ENCODE results near the gene DUXA. TPM values are rescaled to one million over a fixed set of nuclear protein-coding genes. Genes with fewer than 3 reads are reported as not detected.
"Not testable (repeated sequence)": the region's sequence is repeated elsewhere in the genome, so short reads cannot be mapped to it uniquely, and the experiment has no call there.

DUXA gene
- polyA plus RNA-seq, 1 donor from 2014 or later, result not detected

- Histone ChIP-seq H2AFZ (ENCODE audit: low read depth, low read length) (no peak overlapping the region), H3F3A (ENCODE audit: insufficient read depth, low read length, poor library complexity, severe bottlenecking) (no peaks in the 10 kb centered on the region), H3K9me2 (ENCODE audit: insufficient read depth, low read length) (no peaks in the 10 kb centered on the region), H3K79me2 (replicated peaks; ENCODE audit: insufficient read depth, low read length) (peaks cover 22% of the 10 kb centered on the region), H3K9ac (ENCODE audit: low read length) (no peak overlapping the region), H3K27ac (ENCODE audit: low read length) (no peak overlapping the region), H3K9me3 (ENCODE audit: low read length) (no peaks in the 10 kb centered on the region), H4K20me1 (ENCODE audit: insufficient read depth) (no peaks in the 10 kb centered on the region), H3K4me2 (ENCODE audit: low read length) (no peak overlapping the region), H3K4me3 (ENCODE audit: low read length) (no peak overlapping the region), H3K27me3 (ENCODE audit: insufficient read depth, low read depth, low read length) (no peaks in the 10 kb centered on the region), H3K36me3 (ENCODE audit: insufficient read depth, low read length) (no peaks in the 10 kb centered on the region)
- TF ChIP-seq SMC3 (conservative IDR thresholded peaks at IDR 0.05; ENCODE audit: poor library complexity) (no peak), POLR2AphosphoS5 (IDR thresholded peaks at IDR 0.05) (no peak), RAD21 (conservative IDR thresholded peaks at IDR 0.05) (no peak), REST (IDR thresholded peaks at IDR 0.05; ENCODE audit: borderline replicate concordance) (no peak), EZH2 (IDR thresholded peaks at IDR 0.05; ENCODE audit: borderline replicate concordance, insufficient read depth, low read length, poor library complexity, severe bottlenecking) (no peak), MXI1 (conservative IDR thresholded peaks at IDR 0.05; ENCODE audit: poor library complexity, severe bottlenecking) (no peak), CTCF (IDR thresholded peaks at IDR 0.05; ENCODE audit: poor library complexity, severe bottlenecking) (no peak)
Observed at GRCh38 chr19:57202160-57202559, 34.9 kb upstream of the DUXA start.

GRCh38 chr19:57197874-57198273 lies 30.6 kb upstream of the DUXA start:
- H3K4me3 ChIP-seq (ENCODE audit: low read length); H3K9ac ChIP-seq (ENCODE audit: low read length); H2AFZ ChIP-seq (ENCODE audit: low read depth, low read length); H3K9me2 ChIP-seq (ENCODE audit: insufficient read depth, low read length); H3K4me2 ChIP-seq (ENCODE audit: low read length); H3F3A ChIP-seq (ENCODE audit: insufficient read depth, low read length, poor library complexity, severe bottlenecking); H3K27ac ChIP-seq (ENCODE audit: low read length); H3K36me3 ChIP-seq (ENCODE audit: insufficient read depth, low read length); H4K20me1 ChIP-seq (ENCODE audit: insufficient read depth); H3K27me3 ChIP-seq (ENCODE audit: insufficient read depth, low read depth, low read length); H3K9me3 ChIP-seq (ENCODE audit: low read length): not testable (repeated sequence)
- H3K79me2 ChIP-seq (replicated peaks; ENCODE audit: insufficient read depth, low read length), result peaks cover 24% of the 10 kb centered on the region

- Histone ChIP-seq H2AFZ (ENCODE audit: low read depth, low read length) (no peak overlapping the region), H3F3A (ENCODE audit: insufficient read depth, low read length, poor library complexity, severe bottlenecking) (no peaks in the 10 kb centered on the region), H3K9me3 (ENCODE audit: low read length) (no peaks in the 10 kb centered on the region), H3K4me2 (ENCODE audit: low read length) (peak overlapping the region; percentile 95), H4K20me1 (ENCODE audit: insufficient read depth) (no peaks in the 10 kb centered on the region), H3K27ac (ENCODE audit: low read length) (no peak overlapping the region), H3K9me2 (ENCODE audit: insufficient read depth, low read length) (no peaks in the 10 kb centered on the region), H3K36me3 (ENCODE audit: insufficient read depth, low read length) (peaks cover 9% of the 10 kb centered on the region), H3K27me3 (ENCODE audit: insufficient read depth, low read depth, low read length) (no peaks in the 10 kb centered on the region), H3K79me2 (replicated peaks; ENCODE audit: insufficient read depth, low read length) (peaks cover 28% of the 10 kb centered on the region), H3K9ac (ENCODE audit: low read length) (peak overlapping the region; percentile 93), H3K4me3 (ENCODE audit: low read length) (peak overlapping the region; percentile 98)
- TF ChIP-seq CTCF (IDR thresholded peaks at IDR 0.05; ENCODE audit: poor library complexity, severe bottlenecking) (no peak), EZH2 (IDR thresholded peaks at IDR 0.05; ENCODE audit: borderline replicate concordance, insufficient read depth, low read length, poor library complexity, severe bottlenecking) (no peak), RAD21 (conservative IDR thresholded peaks at IDR 0.05) (no peak), MXI1 (conservative IDR thresholded peaks at IDR 0.05; ENCODE audit: poor library complexity, severe bottlenecking) (no peak), TAF1 (IDR thresholded peaks at IDR 0.05; ENCODE audit: low read depth) (no peak), REST (IDR thresholded peaks at IDR 0.05; ENCODE audit: borderline replicate concordance) (no peak), EP300 (conservative IDR thresholded peaks at IDR 0.05; ENCODE audit: poor library complexity, severe bottlenecking) (no peak), SMC3 (conservative IDR thresholded peaks at IDR 0.05; ENCODE audit: poor library complexity) (no peak), POLR2AphosphoS5 (IDR thresholded peaks at IDR 0.05) (no peak)
Observed at GRCh38 chr19:57192993-57193392, 25.7 kb upstream of the DUXA start.

Measured in neural cell (in vitro differentiated cells).